ENCODE data around the gene PPP4R1.

The PPP4R1 gene

GRCh38 chr18:9542924-9543323 is 71.4 kb downstream of the PPP4R1 start:
- CTCF ChIA-PET, result no interaction called here
- no peak for TF ChIP-seq FOXK2 (IDR thresholded peaks at IDR 0.05)
- no peak for TF ChIP-seq FOXM1 (IDR thresholded peaks at IDR 0.05; ENCODE audit: borderline replicate concordance)
- no peak for TF ChIP-seq ZNF384 (IDR thresholded peaks at IDR 0.05)
- TF ChIP-seq TARDBP (IDR thresholded peaks at IDR 0.05), result no peak
- no peak for TF ChIP-seq L3MBTL2 (conservative IDR thresholded peaks at IDR 0.05)
- no peak for TF ChIP-seq SUZ12 (IDR thresholded peaks at IDR 0.05)
- no peak for TF ChIP-seq NFRKB (IDR thresholded peaks at IDR 0.05)
- no peak for TF ChIP-seq HDGF (IDR thresholded peaks at IDR 0.05; ENCODE audit: borderline replicate concordance)
- TF ChIP-seq ARNT (IDR thresholded peaks at IDR 0.05), result no peak
- TF ChIP-seq LEF1 (IDR thresholded peaks at IDR 0.05; ENCODE audit: borderline replicate concordance), result no peak
- no peak for TF ChIP-seq CTBP1 (IDR thresholded peaks at IDR 0.05; ENCODE audit: borderline replicate concordance)
- DNase-seq (ENCODE audit: extremely low spot score), result no peak
- POLR2A ChIA-PET, result no interaction called here

DNA sequence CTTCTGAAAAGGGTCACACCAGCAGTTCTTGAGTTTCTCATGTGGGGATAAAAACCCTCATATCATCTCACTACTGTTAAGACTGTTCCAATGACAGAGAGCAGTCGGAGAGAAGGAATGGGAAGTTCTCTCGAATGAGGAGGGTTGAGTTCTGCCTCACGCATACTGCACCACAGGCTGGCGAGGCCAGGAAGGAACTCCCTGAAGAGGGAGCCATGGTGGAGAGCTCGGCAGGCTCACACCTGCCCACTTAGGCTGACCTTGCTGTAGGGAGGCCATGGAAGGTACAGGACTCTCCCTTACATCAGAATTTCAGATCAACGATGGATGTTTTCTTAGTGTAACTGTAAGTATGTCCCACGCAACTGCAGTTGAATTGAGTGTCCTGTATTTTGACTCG is 74.4 kb downstream of the PPP4R1 start:
- CTCF ChIA-PET, result interaction anchor here (0.6 kb wide), 2 partner anchors 177 to 885 kb away, joined by 3 read pairs; no protein-coding TSS in a partner anchor
- TF ChIP-seq CTBP1 (IDR thresholded peaks at IDR 0.05; ENCODE audit: borderline replicate concordance) (no peak), BHLHE40 (IDR thresholded peaks at IDR 0.05; ENCODE audit: borderline replicate concordance) (no peak), SUZ12 (IDR thresholded peaks at IDR 0.05) (no peak), HDGF (IDR thresholded peaks at IDR 0.05; ENCODE audit: borderline replicate concordance) (no peak), FOXK2 (IDR thresholded peaks at IDR 0.05) (no peak), FOXM1 (IDR thresholded peaks at IDR 0.05; ENCODE audit: borderline replicate concordance) (no peak)
- TF ChIP-seq, protein P1, sequence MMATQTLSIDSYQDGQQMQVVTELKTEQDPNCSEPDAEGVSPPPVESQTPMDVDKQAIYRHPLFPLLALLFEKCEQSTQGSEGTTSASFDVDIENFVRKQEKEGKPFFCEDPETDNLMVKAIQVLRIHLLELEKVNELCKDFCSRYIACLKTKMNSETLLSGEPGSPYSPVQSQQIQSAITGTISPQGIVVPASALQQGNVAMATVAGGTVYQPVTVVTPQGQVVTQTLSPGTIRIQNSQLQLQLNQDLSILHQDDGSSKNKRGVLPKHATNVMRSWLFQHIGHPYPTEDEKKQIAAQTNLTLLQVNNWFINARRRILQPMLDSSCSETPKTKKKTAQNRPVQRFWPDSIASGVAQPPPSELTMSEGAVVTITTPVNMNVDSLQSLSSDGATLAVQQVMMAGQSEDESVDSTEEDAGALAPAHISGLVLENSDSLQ (IDR thresholded peaks at IDR 0.05), result no peak
- POLR2A ChIA-PET, result no interaction called here
- DNase-seq (ENCODE audit: extremely low spot score), result no peak

DNA sequence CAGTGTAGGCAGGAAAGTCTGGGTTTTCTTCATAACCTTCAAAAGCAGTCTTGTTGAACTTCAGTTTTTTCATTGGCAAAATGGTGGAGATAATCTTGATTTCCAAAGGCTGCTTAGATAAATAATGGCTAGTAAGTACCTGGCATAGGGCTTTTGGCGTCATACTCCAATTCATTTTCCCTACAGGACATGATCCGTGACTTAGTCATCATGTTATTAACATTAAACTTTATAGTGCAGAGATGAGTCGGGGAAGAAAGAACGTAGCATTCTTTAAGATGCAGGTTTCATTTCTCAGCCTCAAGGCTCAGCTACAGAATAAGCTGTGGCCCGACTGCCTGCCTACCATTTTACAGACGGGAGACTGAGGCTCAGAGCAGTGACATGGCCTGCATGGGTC is 75.1 kb downstream of the PPP4R1 start:
- DNase-seq (ENCODE audit: extremely low spot score), result no peak
- TF ChIP-seq NFRKB (IDR thresholded peaks at IDR 0.05) (no peak), LEF1 (IDR thresholded peaks at IDR 0.05; ENCODE audit: borderline replicate concordance) (no peak), FOXK2 (IDR thresholded peaks at IDR 0.05) (no peak), TARDBP (IDR thresholded peaks at IDR 0.05) (no peak), FOXA1 (IDR thresholded peaks at IDR 0.05) (no peak), ARNT (IDR thresholded peaks at IDR 0.05) (no peak), ZNF384 (IDR thresholded peaks at IDR 0.05) (no peak), BHLHE40 (IDR thresholded peaks at IDR 0.05; ENCODE audit: borderline replicate concordance) (no peak), SUZ12 (IDR thresholded peaks at IDR 0.05) (no peak), L3MBTL2 (conservative IDR thresholded peaks at IDR 0.05) (no peak)
- POLR2A ChIA-PET, result no interaction called here
- CTCF ChIA-PET, result interaction anchor here (0.6 kb wide), 1 partner anchor 177 kb away, joined by 3 read pairs; no protein-coding TSS in a partner anchor

GRCh38 chr18:9537677-9538076 is 76.7 kb downstream of the PPP4R1 start:
- no peak for TF ChIP-seq FOXA1 (IDR thresholded peaks at IDR 0.05)
- no peak for TF ChIP-seq ELF4 (IDR thresholded peaks at IDR 0.05)
- no peak for TF ChIP-seq LEF1 (IDR thresholded peaks at IDR 0.05; ENCODE audit: borderline replicate concordance)
- TF ChIP-seq, protein P1 (IDR thresholded peaks at IDR 0.05), result no peak
- TF ChIP-seq HDGF (IDR thresholded peaks at IDR 0.05; ENCODE audit: borderline replicate concordance), result no peak
- TF ChIP-seq FOXK2 (IDR thresholded peaks at IDR 0.05), result no peak
- no peak for TF ChIP-seq L3MBTL2 (conservative IDR thresholded peaks at IDR 0.05)
- TF ChIP-seq SUZ12 (IDR thresholded peaks at IDR 0.05), result no peak
- no peak for TF ChIP-seq ZNF384 (IDR thresholded peaks at IDR 0.05)
- TF ChIP-seq FOXM1 (IDR thresholded peaks at IDR 0.05; ENCODE audit: borderline replicate concordance), result no peak
- DNase-seq (ENCODE audit: extremely low spot score), result no peak
- POLR2A ChIA-PET, result no interaction called here
- CTCF ChIA-PET, result no interaction called here

DNA sequence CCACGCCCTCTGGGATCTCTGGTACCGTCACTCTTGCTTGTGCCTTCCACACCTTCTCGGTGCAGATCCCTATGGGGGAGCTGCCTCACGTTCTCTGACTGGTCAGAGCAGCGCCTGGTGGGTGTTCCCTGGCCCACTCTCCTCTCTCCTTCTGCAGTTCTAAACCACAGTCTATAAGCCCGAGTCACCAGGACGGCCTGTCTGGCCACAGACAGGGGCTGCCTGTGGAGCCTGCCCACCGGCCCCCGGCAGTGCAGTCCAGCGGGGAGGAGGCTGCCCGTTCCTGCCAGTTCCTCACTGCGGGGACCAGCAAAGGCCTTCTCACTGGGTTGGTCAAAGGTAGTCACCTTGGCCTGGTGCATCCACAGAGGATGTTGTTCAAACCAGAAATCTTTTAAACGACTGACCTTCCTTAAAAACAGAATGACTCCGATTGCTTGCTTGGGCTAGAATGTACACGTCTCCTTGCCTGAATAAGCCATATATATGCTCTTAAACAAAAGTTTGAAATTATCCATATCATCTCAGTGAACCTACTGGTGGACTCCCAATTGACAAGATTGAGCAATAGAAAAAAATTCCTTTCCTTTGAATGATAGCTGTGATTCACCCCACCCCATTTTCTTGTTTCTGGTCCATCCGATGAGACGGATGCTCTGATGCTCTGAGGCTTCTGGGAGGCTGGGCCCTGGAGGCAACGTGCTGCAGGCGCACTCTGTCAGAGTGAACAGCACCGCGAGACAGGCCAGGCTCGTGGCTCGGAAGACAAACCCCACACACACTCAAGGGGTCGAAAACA is 77.8 kb downstream of the PPP4R1 start:
- DNase-seq (ENCODE audit: extremely low spot score), result no peak
- CTCF ChIA-PET, result no interaction called here
- no peak for TF ChIP-seq FOXK2 (IDR thresholded peaks at IDR 0.05)
- no peak for TF ChIP-seq NFRKB (IDR thresholded peaks at IDR 0.05)
- TF ChIP-seq SUZ12 (IDR thresholded peaks at IDR 0.05), result no peak
- no peak for TF ChIP-seq ELF4 (IDR thresholded peaks at IDR 0.05)
- no peak for TF ChIP-seq CTBP1 (IDR thresholded peaks at IDR 0.05; ENCODE audit: borderline replicate concordance)
- no peak for TF ChIP-seq LEF1 (IDR thresholded peaks at IDR 0.05; ENCODE audit: borderline replicate concordance)
- POLR2A ChIA-PET, result no interaction called here

DNA sequence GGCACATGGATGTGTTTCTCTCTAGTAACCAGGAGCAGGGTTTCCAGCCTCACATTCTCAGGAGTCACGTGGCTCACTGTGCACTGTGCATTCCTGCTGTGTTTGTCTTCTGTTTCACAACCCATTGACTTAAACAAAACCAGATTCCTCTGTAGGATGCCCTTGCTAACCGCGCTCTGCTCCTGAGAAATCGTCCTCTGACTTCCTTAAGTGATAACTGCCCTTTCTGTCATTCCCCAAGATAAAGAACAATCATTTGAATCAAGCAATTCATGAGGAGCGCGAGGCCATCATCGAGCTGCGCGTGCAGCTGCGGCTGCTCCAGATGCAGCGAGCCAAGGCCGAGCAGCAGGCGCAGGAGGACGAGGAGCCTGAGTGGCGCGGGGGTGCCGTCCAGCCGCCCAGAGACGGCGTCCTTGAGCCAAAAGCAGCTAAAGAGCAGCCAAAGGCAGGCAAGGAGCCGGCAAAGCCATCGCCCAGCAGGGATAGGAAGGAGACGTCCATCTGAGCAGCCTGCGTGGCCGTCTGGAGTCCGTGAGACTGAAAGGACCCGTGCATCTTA is 78.8 kb downstream of the PPP4R1 start:
- ChIA-PET POLR2A (no interaction called here), CTCF (no interaction called here)

GRCh38 chr18:9534844-9535243 is 79.5 kb downstream of the PPP4R1 start:
- no peak for TF ChIP-seq FOXA1 (IDR thresholded peaks at IDR 0.05)
- no peak for TF ChIP-seq BHLHE40 (IDR thresholded peaks at IDR 0.05; ENCODE audit: borderline replicate concordance)
- no peak for TF ChIP-seq ZNF384 (IDR thresholded peaks at IDR 0.05)
- TF ChIP-seq SUZ12 (IDR thresholded peaks at IDR 0.05), result no peak
- no peak for TF ChIP-seq L3MBTL2 (conservative IDR thresholded peaks at IDR 0.05)
- CTCF ChIA-PET, result no interaction called here
- POLR2A ChIA-PET, result no interaction called here
- no peak for DNase-seq (ENCODE audit: extremely low spot score)

More for the DNA sequence above, 78.8 kb downstream of the PPP4R1 start:
- no peak for DNase-seq (ENCODE audit: extremely low spot score)
- no peak for TF ChIP-seq FOXK2 (IDR thresholded peaks at IDR 0.05)
- no peak for TF ChIP-seq SUZ12 (IDR thresholded peaks at IDR 0.05)
- TF ChIP-seq SP1 (IDR thresholded peaks at IDR 0.05), result no peak

Data from HEK293T (cell line).